NCI-H128 (cell line): ENCODE data around the gene DQX1.

ENCODE experiments used
- DNase-seq: peaks from one replicate; lab custom pipeline; 2025; ENCODE audit not compliant: unreplicated experiment; lab: John Stamatoyannopoulos, UW

The DQX1 gene

DNA sequence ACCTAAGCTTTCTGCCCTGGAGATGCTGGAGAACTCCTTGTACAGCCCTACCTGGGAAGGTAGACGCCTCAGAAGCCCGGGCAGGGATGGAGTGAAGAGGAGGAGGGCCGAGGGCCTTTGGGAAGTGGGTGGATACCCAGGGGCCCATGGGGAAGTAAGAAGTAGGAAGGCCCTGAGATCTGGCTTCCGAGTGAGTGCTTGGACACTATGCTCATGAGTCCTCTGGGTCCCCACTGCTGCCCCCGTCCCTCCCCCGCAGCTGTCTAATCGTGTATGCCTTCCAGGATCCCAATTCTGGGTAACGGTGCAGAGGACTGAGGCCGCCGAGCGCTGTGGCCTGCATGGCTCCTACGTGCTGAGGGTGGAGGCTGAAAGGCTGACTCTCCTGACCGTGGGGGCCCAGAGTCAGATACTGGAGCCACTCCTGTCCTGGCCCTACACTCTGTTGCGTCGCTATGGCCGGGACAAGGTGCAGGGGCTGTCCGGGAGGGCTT is 29.6 kb upstream of the DQX1 start:
- DNase-seq, result no peak

- DNase-seq, result no peak
These were observed 28.9 kb upstream of the DQX1 start for GRCh38 chr2:74554820-74555531.

GRCh38 chr2:74553892-74554819 is 28.1 kb upstream of the DQX1 start, which contains the start of the genes DOK1 and LOXL3:
Gene DOK1 (plus strand): TSS chr2:74554720. CDS start chr2:74554755, 35 bp downstream.
Gene LOXL3 (minus strand): TSS chr2:74553942. CDS start chr2:74552634, 1,308 bp downstream.
- peak; percentile 17 for DNase-seq

DNA sequence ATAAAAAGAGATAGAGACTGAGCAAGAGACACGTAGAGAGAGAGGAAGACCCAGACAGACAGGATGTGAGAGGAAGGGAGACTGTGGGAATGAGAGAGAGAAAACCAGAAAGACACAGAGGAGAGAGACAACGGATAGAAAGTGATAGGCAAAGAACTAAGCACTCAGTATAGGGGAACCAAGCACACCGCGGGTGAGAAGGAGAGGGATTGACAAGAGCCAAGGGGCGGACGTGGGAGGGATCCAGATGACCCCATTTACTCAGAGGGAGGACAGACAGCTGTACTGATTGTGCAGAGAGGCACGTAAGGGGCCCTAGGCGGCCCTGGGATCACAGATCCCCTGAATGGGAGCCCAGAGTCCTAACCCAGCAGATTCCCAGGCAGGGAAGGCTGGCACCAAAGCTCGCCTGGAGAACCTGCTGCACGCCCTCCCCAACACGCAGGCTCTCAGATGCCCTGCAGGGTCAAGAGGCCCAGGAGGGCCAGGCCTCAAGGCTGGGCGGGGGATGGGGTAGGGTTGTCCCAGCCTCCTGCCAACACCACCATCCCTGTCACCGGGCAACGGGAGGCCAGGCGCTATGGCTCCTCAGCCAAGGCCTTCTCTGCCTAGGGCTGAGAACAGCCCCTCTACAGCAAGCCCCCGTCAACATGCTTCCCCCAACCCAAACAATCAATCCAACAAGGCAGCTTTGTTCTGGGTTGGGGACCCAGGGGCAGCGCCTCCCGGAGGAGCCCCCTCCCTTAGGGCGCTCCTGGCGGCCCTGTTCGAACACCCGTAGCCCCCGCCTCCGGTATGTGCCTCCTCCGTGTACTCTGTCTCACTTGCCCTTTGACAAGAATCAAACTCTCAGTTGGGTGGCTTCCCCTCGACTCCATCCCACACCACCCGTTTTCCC is 27.1 kb upstream of the DQX1 start:
- DNase-seq, result no peak

DNA sequence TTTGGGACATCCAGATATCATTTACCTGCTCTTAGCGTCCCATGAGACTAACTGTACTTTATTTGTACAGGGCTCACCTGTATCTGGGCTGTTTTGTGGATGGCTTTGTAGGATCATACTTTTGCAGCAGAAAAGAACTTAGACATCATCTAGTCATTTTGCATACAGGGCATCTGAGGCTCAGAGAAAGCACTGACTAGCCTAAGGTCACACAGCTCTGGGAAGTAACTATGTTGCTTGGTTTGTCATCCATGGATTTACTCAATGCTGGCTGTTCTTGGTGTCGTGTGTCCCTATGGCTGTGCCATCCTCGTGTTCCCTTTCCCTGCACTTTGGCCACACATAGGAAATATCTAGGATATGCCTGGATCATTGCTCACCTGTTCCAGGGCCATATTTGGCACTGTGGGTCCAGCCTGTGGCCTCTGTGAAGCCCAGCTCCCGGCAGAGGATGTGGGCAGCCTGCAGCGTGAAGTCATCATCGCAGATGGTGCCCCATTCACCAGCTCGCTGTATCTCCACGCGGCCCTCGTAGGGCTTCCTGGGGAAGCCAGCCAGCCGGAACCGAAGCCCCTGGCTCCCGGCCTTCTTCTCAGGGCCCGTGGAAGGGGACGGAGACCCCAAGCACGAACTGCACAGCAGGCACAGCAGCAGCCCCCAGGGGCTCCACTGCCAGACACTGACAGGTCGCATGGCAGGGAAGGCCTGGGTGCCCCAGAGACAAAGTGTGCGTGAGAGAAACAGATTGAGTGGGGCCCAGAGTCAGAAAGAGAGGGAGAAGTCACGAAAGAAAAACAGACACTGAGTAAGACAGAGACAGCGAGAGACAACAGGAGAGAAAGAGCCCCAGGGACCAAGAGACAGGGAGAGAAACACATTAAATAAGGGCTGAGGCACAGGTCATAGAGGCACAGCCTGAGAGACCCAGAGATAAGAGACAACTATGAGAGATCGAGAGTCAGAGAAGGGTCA is 26.2 kb upstream of the DQX1 start:
- no peak for DNase-seq

DNA sequence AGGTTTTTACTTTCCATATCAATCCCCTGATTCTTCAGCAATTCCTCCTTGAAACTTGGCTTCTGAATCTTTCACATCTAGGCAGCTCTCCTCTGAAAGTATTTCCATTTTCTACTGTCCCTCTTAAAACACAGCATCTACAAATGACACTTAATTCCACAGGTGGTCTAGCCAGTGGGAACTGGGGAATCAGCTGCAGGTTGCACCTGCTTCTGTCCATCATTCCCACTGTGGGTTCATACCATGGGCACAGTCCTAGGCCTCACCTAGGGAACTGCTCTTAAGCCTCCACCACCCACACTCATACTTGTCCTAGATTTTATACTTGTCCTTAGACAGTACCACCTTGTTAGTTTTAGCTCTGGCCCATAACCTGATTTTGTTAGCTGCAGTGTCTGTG is 25.5 kb upstream of the DQX1 start:
- no peak for DNase-seq

DNA sequence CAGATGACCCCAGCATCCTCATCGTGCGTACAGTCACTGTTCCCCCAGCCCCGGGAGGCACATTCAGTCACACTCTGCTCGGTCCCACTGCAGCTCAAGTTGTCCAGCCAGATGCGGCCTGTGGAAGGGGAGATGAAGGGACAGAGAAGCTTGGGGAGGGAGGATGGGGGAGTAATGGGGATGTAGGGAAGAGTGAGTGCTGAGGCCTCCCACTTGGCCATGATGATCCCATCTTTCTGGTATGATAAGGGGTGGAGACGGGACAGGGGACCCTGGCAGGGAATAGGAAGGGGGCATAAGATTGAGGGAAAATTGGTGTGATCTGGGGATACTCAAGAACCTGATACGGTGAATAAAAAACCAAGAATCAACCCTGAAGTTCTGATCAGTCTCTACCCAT is 24.2 kb upstream of the DQX1 start:
- no peak for DNase-seq

- peak; percentile 27 for DNase-seq
These were observed 23.1 kb upstream of the DQX1 start for GRCh38 chr2:74548900-74549826.

- DNase-seq, result no peak
These were observed 22.4 kb upstream of the DQX1 start for GRCh38 chr2:74548285-74548899.

GRCh38 chr2:74546004-74546403 is 20.0 kb upstream of the DQX1 start:
- no peak for DNase-seq

- no peak for DNase-seq
These were observed 18.6 kb upstream of the DQX1 start for GRCh38 chr2:74544634-74545033.

GRCh38 chr2:74542978-74543377 is 16.9 kb upstream of the DQX1 start:
- DNase-seq, result no peak

GRCh38 chr2:74540291-74540690 is 14.3 kb upstream of the DQX1 start:
- DNase-seq, result no peak

DNA sequence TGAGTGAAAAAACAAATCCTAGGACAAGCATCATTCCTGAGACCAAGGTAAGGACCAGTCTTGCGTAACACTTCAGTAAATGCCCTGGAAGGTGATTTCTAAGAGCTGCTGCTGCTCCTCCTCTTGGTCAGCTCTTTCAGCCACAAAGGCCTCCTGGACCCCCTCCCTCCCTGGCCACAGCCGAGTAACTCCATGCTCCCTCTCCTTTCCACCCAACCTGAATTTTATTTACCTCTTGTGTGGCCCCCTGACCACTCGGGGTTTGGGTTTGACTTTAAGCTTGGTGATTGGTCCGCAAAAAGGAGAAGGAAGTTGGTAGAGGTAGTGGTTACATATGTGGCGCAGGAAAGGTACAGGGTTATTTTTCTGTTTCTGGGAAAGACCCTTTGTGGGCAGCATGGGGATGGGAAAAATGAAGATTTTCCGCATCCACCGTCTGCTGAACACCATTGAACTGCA is 12.9 kb upstream of the DQX1 start:
- no peak for DNase-seq

GRCh38 chr2:74537140-74537539 is 11.1 kb upstream of the DQX1 start:
- no peak for DNase-seq

DNA sequence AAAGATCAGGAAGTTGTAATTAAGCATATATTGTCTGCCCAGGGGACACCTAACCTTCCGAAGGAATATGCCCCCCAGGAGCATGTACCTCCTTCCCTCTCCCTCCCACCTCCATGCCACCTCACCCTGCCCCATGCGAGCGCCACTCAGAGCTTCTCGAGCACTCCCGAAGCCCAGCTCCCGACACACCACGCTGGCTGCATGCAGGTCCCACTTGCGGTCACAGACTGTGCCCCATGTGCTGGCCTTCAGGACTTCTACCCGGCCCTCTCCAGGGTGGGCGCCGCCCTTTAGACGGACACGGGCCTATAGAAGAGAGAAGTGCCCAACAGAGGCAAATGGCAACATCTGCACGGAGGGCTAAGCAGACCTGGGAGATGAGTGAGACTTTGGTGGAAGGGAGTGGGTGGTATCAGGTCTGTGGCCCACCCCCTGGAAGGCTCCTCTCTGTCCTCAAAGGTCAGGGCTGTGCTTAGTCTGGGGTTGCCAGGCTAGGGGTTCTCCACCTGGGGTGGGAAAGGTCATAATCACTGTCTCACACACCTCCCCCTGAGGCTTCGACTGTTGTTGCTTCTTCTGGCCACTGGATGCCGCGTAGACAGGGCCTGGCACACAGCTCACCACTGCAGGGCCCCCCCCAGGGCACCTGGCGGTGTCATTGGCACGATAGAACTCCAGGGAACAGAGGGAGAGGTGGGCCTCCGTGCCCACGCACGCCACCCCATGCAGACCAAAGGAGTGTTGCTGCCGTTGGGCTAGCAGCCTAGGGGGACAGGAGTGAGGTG is 10.3 kb upstream of the DQX1 start:
- DNase-seq, result no peak

DNA sequence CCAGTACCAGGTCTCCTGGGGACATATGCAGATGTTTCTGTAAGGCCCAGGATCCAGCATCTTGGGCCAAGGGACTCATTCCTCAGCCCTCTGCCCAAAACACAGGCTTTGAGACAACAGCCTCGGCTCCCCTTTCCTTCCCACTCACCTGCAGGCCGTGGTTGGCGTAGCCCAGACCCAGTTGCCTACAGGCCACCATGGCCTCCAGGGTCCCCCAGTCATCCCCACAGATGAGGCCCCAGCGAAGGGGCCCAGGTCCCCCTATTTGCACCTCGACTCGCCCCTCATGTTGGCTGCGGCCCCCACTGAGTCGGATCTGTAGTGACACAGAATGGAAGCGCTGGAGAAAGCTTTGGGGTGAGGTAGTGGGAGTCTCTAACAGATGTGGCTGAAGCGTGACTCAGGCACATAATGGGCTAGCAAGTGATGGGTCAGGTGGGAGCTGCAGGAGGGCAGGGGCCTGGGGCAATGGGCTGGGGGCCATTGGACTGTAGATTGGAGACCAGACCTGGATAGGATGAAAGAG is 9.5 kb upstream of the DQX1 start:
- DNase-seq, result no peak
